ENCODE data around the gene KAT7.

Gene KAT7

GRCh38 chr17:49850218-49850610 lies 61.7 kb downstream of the KAT7 start:
- H3K4me1 ChIP-seq (ENCODE audit: control insufficient read depth, low read depth, low read length), result peaks cover 11% of the 10 kb centered on the region
- H3K36me3 ChIP-seq (ENCODE audit: control insufficient read depth, low read depth, low read length), result peaks cover 5% of the 10 kb centered on the region
- no peak overlapping the region for H3K27ac ChIP-seq (ENCODE audit: low read length)
- no peaks in the 10 kb centered on the region for H3K9me3 ChIP-seq (ENCODE audit: control insufficient read depth, low read depth, low read length)
- no peak overlapping the region for H3K9ac ChIP-seq (ENCODE audit: low read length)
- peak overlapping the region; percentile 45 for H3K4me3 ChIP-seq (ENCODE audit: low read length)
- H3K27me3 ChIP-seq (ENCODE audit: control insufficient read depth, insufficient read depth, low read length), result peaks cover 32% of the 10 kb centered on the region

GRCh38 chr17:49850772-49851386 lies 62.4 kb downstream of the KAT7 start:
- H3K36me3 ChIP-seq (ENCODE audit: control insufficient read depth, low read depth, low read length), result no peaks in the 10 kb centered on the region
- H3K9ac ChIP-seq (ENCODE audit: low read length), result no peak overlapping the region
- H3K9me3 ChIP-seq (ENCODE audit: control insufficient read depth, low read depth, low read length), result no peaks in the 10 kb centered on the region
- H3K4me3 ChIP-seq (ENCODE audit: low read length), result peak overlapping the region; percentile 47
- peaks cover 32% of the 10 kb centered on the region for H3K27me3 ChIP-seq (ENCODE audit: control insufficient read depth, insufficient read depth, low read length)
- H3K27ac ChIP-seq (ENCODE audit: low read length), result no peak overlapping the region
- H3K4me1 ChIP-seq (ENCODE audit: control insufficient read depth, low read depth, low read length), result peaks cover 11% of the 10 kb centered on the region

- H3K27ac ChIP-seq (ENCODE audit: low read length), result no peak overlapping the region
- H3K4me1 ChIP-seq (ENCODE audit: control insufficient read depth, low read depth, low read length), result peaks cover 11% of the 10 kb centered on the region
- H3K9ac ChIP-seq (ENCODE audit: low read length), result no peak overlapping the region
Measured at GRCh38 chr17:49851387-49852291, 63.2 kb downstream of the KAT7 start.

GRCh38 chr17:49853470-49854015 lies 65.1 kb downstream of the KAT7 start:
- Histone ChIP-seq H3K27ac (ENCODE audit: low read length) (no peak overlapping the region), H3K4me3 (ENCODE audit: low read length) (no peak overlapping the region), H3K27me3 (ENCODE audit: control insufficient read depth, insufficient read depth, low read length) (peaks cover 32% of the 10 kb centered on the region), H3K9ac (ENCODE audit: low read length) (no peak overlapping the region), H3K9me3 (ENCODE audit: control insufficient read depth, low read depth, low read length) (no peaks in the 10 kb centered on the region), H3K4me1 (ENCODE audit: control insufficient read depth, low read depth, low read length) (peaks cover 7% of the 10 kb centered on the region), H3K36me3 (ENCODE audit: control insufficient read depth, low read depth, low read length) (no peaks in the 10 kb centered on the region)

More at GRCh38 chr17:49851387-49852291, 63.2 kb downstream of the KAT7 start:
- Histone ChIP-seq H3K36me3 (ENCODE audit: control insufficient read depth, low read depth, low read length) (no peaks in the 10 kb centered on the region), H3K4me3 (ENCODE audit: low read length) (peak overlapping the region; percentile 47), H3K9me3 (ENCODE audit: control insufficient read depth, low read depth, low read length) (no peaks in the 10 kb centered on the region), H3K27me3 (ENCODE audit: control insufficient read depth, insufficient read depth, low read length) (peaks cover 32% of the 10 kb centered on the region)

- Histone ChIP-seq H3K4me3 (ENCODE audit: low read length) (no peak overlapping the region), H3K27me3 (ENCODE audit: control insufficient read depth, insufficient read depth, low read length) (peaks cover 32% of the 10 kb centered on the region), H3K9me3 (ENCODE audit: control insufficient read depth, low read depth, low read length) (no peaks in the 10 kb centered on the region), H3K36me3 (ENCODE audit: control insufficient read depth, low read depth, low read length) (no peaks in the 10 kb centered on the region), H3K4me1 (ENCODE audit: control insufficient read depth, low read depth, low read length) (peaks cover 7% of the 10 kb centered on the region), H3K27ac (ENCODE audit: low read length) (no peak overlapping the region), H3K9ac (ENCODE audit: low read length) (no peak overlapping the region)
Measured at GRCh38 chr17:49854126-49854525, 65.6 kb downstream of the KAT7 start.

GRCh38 chr17:49858796-49859195 lies 70.3 kb downstream of the KAT7 start:
- H3K4me3 ChIP-seq (ENCODE audit: low read length), result no peak overlapping the region
- H3K27ac ChIP-seq (ENCODE audit: low read length), result no peak overlapping the region
- peaks cover 3% of the 10 kb centered on the region for H3K4me1 ChIP-seq (ENCODE audit: control insufficient read depth, low read depth, low read length)
- no peaks in the 10 kb centered on the region for H3K27me3 ChIP-seq (ENCODE audit: control insufficient read depth, insufficient read depth, low read length)
- H3K36me3 ChIP-seq (ENCODE audit: control insufficient read depth, low read depth, low read length), result no peaks in the 10 kb centered on the region
- H3K9ac ChIP-seq (ENCODE audit: low read length), result no peak overlapping the region
- no peaks in the 10 kb centered on the region for H3K9me3 ChIP-seq (ENCODE audit: control insufficient read depth, low read depth, low read length)

- Histone ChIP-seq H3K4me3 (ENCODE audit: low read length) (no peak overlapping the region), H3K9ac (ENCODE audit: low read length) (no peak overlapping the region), H3K9me3 (ENCODE audit: control insufficient read depth, low read depth, low read length) (no peaks in the 10 kb centered on the region), H3K27me3 (ENCODE audit: control insufficient read depth, insufficient read depth, low read length) (no peaks in the 10 kb centered on the region), H3K4me1 (ENCODE audit: control insufficient read depth, low read depth, low read length) (peaks cover 10% of the 10 kb centered on the region), H3K36me3 (ENCODE audit: control insufficient read depth, low read depth, low read length) (no peaks in the 10 kb centered on the region), H3K27ac (ENCODE audit: low read length) (no peak overlapping the region)
Measured at GRCh38 chr17:49859991-49860953, 71.8 kb downstream of the KAT7 start.

- no peaks in the 10 kb centered on the region for H3K36me3 ChIP-seq (ENCODE audit: control insufficient read depth, low read depth, low read length)
- no peak overlapping the region for H3K4me3 ChIP-seq (ENCODE audit: low read length)
- H3K9ac ChIP-seq (ENCODE audit: low read length), result no peak overlapping the region
- H3K27ac ChIP-seq (ENCODE audit: low read length), result no peak overlapping the region
- peaks cover 19% of the 10 kb centered on the region for H3K4me1 ChIP-seq (ENCODE audit: control insufficient read depth, low read depth, low read length)
- no peaks in the 10 kb centered on the region for H3K27me3 ChIP-seq (ENCODE audit: control insufficient read depth, insufficient read depth, low read length)
- no peaks in the 10 kb centered on the region for H3K9me3 ChIP-seq (ENCODE audit: control insufficient read depth, low read depth, low read length)
Measured at GRCh38 chr17:49861150-49861884, 72.8 kb downstream of the KAT7 start.

- no peaks in the 10 kb centered on the region for H3K27me3 ChIP-seq (ENCODE audit: control insufficient read depth, insufficient read depth, low read length)
- no peak overlapping the region for H3K4me3 ChIP-seq (ENCODE audit: low read length)
- peaks cover 21% of the 10 kb centered on the region for H3K4me1 ChIP-seq (ENCODE audit: control insufficient read depth, low read depth, low read length)
- H3K27ac ChIP-seq (ENCODE audit: low read length), result no peak overlapping the region
- no peak overlapping the region for H3K9ac ChIP-seq (ENCODE audit: low read length)
- no peaks in the 10 kb centered on the region for H3K36me3 ChIP-seq (ENCODE audit: control insufficient read depth, low read depth, low read length)
- H3K9me3 ChIP-seq (ENCODE audit: control insufficient read depth, low read depth, low read length), result no peaks in the 10 kb centered on the region
Measured at GRCh38 chr17:49862781-49863331, 74.4 kb downstream of the KAT7 start.

GRCh38 chr17:49866019-49866380 lies 77.5 kb downstream of the KAT7 start:
- no peak overlapping the region for H3K9ac ChIP-seq (ENCODE audit: low read length)
- peak overlapping the region; percentile 16 for H3K4me3 ChIP-seq (ENCODE audit: low read length)
- H3K27ac ChIP-seq (ENCODE audit: low read length), result no peak overlapping the region
- no peaks in the 10 kb centered on the region for H3K9me3 ChIP-seq (ENCODE audit: control insufficient read depth, low read depth, low read length)
- H3K4me1 ChIP-seq (ENCODE audit: control insufficient read depth, low read depth, low read length), result peaks cover 21% of the 10 kb centered on the region
- H3K36me3 ChIP-seq (ENCODE audit: control insufficient read depth, low read depth, low read length), result no peaks in the 10 kb centered on the region
- no peaks in the 10 kb centered on the region for H3K27me3 ChIP-seq (ENCODE audit: control insufficient read depth, insufficient read depth, low read length)

All from iPS-18a (cell line).